OCI-M2 (cell line): ENCODE data around the gene TEX10.
"Not testable (repeated sequence)": the region's sequence is repeated elsewhere in the genome, so short reads cannot be mapped to it uniquely, and the experiment has no call there.

Source experiments
- DNase-seq: peaks from one replicate; lab custom pipeline; 2025; ENCODE audit not compliant: unreplicated experiment; lab: John Stamatoyannopoulos, UW

TEX10 gene

DNA sequence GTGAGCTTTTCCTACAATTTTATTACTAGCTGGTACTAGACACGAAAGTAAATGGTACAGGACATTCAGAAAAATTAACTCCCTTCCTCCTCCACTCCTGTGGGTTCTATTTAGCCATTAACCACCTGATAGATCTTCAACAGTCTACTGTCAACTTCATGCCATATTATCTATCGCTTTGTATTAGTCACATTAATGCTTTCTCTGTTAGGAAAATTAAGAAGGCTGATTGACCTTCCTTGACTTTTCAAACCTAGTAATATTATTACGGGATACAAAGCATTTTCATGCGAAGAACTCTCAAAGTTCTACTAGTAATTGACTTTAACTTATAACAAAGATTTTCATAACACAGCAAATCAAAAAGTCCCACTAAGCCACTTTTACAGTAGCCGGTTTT lies 1.2 kb downstream of the TEX10 start:
- DNase-seq, result no peak

DNA sequence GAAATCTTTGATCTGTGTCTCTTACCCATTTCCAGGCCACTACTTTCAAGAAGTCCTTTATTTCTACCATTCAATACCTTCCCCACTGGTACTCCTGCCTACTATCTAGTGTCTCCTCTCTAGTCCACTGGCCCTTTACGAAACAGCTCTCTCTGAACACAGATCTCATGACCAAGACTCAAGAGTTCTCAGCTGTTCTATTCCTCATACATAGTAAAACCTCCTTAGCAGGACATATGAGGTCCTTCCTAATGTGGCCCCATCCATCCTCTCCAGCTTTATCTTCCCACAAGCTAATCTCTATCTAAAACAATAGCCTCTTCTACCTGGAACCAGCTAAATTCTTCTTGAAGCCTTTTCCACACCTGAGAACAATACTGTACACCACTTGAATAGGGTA lies 2.6 kb downstream of the TEX10 start:
- no peak for DNase-seq

DNA sequence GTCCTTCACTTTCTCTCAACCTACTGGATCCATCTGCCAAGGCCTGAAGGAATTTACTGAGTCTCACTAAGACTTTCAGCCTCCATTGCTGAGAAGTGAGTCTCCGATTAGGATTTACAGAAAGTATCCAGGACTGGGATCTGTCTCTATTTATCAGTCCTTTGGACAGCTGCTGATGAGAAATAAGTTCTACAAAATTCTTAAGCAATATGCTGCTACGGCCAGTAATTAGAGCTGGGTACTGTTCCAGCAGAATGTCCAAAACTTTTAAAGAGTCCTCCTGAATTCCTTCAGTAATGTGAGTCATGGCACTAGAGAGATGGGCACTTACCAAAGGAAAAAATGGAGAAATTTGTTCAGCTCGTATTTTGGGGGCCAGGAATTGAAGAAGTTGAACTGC lies 5.9 kb downstream of the TEX10 start:
- DNase-seq, result no peak

DNA sequence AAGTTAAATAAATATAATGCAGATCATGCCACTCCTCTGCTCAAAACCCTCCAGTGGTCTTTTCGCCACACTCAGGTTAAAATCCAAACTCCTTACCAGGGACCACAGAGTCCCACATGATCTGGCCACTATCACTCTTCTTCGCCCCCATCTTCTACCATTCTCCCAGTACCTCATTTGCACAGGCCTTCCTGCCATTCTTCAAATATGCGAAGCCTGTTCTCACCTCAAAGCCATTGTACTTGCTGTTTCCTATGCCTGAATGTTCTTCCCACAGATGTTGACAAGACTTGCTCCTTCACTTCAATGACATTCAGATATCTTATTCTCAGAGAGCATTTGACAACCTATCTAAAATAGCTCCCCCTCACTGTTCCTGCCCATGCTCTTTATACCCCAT lies 10.9 kb downstream of the TEX10 start:
- DNase-seq, result no peak

DNA sequence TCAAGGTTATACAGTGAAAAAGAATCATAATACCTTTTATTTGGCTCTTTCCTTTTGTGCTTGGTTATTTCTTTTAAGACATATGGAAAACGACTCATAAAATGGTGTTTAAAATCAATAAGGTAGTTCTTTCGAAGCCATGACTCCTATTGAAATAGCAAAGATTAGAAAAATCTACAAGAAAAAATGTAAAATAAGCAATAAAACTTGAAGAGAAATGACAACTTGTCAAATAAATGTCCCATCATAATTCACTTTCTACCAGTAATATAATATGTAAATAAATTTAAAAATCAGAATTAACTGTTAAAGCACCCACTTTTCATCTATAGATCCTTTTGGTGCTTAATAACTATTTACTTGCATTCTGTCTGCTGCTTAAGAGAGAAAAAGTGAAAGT lies 12.5 kb downstream of the TEX10 start:
- no peak for DNase-seq

DNA sequence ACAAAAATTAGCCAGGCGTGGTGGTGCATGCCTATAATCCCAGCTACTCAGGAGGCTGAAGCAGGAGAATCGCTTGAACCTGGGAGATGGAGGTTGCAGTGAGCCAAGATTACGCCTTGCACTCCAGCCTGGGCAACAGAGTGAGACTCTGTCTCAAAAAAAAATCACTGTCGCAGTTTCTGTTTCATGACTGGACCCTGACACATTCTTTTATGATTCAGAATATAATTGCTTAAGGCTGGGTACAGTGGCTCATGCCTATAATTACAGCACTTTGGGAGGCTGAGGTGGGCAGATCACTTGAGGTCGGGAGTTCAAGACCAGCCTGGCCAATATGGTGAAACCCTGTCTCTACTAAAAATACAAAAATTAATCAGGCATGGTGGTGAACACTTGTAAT lies 14.0 kb downstream of the TEX10 start:
- not testable (repeated sequence) for DNase-seq

DNA sequence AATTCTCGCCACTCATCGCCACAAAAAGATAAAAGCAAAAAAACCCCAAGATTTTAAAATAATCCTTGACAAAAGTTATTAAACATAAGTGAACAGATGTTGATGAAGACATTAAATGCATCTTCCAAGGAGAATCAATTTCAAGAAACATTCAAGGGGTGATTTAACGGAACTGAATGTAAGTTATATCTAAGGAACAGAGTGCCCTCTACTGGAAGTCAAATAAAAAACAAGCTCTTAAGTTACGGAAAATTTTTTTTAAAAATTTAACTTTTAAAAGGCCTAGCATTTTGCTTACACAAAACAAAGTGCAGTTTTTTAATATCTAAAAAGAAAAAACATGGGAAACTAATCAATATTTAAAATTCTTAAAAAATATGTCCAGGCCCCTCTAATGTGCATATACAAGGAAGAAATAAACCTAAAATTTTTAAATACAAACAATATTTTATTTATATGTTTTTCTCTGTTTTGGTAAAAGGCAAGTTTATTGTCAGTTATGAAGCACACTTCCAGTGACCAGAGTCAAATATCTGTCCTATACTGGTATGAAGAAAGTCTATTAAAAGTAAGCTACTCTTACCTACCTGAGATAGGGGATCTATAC lies 28.0 kb downstream of the TEX10 start:
- no peak for DNase-seq

DNA sequence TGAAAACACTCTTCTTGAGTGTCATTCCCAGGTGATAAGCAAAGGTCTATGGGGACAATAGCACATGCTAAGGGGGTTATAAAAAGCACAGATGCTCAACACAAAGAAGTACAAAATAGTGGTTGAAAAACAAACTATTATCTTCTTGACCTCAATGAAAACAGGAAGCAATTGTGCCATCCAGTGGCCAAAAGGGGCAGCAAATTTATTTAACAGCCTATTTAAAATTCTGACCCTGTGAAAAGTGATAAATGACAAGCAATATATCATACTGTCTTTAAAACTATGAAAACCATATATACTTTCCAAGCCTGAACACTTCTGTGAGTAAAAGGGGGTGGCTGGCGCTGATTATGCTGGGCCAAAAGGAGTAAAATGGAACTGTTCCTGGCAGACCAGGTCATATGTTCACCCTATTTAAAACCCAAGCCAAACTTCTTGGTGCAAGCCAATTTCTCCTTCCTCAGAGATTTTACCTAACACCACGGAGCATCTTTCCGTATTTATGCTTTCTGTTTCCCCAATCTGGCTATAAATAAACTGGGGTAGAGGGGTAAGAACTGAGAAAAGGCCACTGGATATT lies 29.7 kb downstream of the TEX10 start:
- DNase-seq, result no peak

DNA sequence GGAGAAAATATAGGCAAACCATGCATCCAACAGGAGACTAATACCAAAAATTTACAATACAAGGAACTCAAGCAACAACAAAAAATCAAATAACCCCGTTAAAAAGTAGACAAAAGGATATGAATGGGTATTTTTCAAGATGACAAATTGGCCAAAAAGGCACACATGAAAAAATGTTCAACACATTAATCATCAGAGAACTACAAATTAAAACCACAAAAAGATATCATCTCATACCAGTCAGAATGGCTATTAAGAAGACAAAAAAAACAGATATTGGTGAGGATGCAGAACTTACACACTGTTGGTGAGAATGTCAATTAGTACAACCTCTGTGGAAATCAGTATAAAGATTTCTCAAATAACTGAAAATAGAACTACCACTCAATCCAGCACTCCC lies 35.0 kb downstream of the TEX10 start:
- no peak for DNase-seq

DNA sequence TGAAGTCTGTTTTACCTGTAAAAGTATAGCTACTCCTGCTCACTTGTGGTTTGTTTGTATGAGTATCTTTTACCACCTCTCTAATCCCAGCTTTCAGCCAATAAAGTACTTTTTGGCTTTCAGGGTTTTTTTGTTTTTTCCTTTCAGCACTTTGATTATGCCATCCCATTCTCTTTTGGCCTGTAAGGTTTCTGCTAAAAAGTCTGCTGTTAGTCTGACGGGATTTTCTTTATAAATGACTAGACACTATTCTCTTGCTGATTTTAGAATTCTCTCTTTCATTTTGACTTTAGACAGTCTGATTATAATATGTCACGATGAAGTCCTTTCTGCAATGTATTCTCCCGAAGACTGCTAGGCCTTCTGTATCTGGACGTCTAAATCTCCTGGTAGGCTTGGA lies 37.2 kb downstream of the TEX10 start:
- DNase-seq, result no peak

DNA sequence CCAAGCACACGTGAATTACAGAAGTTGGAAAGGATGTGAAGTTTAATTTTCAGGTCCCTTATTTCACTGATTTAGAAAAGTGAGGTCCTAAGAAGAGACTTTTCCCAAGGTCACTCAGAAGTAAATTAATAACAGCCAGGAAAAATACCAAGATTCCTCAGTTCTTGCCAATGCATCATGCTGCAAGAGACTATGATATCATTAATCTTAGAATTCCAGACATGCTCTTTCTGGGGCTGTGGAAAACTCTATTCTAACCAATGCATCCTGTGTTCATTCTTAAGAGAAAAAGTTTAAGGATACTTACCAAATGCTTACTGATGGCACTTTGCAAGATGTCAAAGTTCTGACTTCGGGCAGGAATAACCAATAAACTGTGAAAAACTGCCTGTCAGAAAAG lies 42.8 kb downstream of the TEX10 start:
- no peak for DNase-seq

DNA sequence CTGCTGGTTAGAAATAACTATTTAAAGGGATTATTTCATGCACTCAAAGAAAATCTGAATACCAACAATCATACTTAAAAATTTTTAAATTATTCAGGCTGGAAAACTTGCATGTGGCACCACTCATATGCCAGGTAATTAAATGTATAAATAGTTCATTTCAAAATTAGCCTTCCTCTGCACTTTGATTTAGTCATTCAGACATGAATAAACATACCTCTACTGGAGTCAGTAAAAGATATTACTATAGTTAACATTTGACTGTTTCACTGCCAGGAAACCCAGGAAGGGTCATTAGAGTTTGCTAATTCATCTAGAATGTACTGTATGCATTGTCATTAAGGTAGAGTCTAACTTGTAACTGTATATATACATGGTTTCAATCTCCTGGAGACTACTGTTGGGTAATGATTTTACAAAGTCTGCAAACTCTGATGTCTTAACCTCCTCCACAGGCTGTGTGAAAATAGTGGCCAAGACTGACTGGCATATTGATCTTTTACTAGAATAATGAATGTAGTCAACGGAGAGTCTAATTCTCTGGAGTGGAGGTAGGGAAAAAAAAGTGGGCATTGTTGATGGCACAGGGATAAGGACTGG lies 43.7 kb downstream of the TEX10 start:
- DNase-seq, result no peak

DNA sequence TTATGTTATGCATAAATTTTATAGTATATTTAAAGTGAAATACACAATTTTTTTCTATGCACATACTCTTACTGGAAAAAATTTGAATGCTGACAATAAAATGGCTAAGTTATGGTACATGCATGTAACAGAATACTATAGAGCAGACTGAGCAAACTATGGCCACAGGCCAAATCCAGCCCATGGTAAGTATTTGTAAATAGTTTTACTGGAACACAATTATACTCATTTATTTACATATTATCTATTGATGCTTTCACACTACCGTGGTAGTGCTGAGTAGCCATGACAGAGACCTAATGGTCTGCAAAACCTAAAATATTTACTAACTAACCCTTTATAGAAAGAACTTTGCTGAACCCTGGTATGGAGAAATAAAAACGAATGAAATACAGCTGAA lies 45.7 kb downstream of the TEX10 start:
- no peak for DNase-seq

DNA sequence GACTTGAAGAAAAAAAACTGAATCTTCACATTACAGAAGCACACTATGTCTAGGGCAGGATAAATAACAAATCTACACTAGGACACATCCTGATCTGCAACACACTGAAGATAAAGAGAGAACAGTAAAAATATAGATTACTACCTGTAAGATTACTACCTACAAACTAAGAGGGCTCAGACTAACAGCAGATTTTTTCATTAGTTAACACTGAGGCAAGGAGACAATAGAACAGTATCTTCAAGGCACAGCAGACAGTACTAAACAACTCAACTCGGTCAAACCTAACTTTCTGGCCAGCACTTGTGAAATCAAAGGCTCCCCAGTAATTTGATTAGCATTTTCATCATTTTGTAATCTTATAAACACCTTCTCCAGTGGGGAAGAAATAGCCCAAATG lies 46.5 kb downstream of the TEX10 start:
- no peak for DNase-seq

DNA sequence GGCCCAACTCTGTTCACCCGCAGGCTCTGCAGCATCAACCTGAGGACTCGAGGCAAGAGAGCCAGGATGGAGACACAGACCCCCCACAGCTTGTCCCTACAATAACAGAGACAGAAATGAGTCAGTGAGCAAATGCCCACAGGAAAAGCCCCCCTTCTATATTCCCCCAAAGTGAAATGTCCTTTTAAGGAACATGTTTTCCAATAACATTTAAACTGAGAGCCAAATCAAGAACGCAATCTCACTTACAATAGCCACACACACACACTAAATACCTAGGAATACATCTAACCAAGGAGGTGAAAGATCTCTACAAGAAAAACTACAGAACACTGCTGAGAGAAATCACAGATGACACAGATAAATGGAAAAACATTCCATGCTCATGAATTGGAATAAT lies 49.0 kb downstream of the TEX10 start:
- no peak for DNase-seq

DNA sequence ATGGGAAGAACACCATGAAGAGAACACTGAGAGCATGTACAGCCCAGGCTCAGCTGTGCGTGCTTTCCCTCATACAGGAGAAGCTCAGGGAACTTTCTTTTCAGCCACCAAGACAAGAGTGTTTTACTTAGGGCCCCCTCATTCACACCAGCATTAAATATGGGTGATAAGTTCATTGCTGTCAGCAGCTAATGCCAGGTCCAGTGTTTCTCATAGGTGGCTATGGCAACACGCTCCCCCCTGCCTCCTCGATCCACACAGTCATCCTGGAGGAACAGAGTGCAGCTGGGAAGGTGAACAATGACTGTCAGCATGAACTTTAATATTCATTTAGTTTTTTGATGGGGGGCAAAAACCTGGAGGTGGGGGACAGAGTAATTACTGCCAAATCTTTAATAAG lies 54.4 kb downstream of the TEX10 start:
- DNase-seq, result no peak

DNA sequence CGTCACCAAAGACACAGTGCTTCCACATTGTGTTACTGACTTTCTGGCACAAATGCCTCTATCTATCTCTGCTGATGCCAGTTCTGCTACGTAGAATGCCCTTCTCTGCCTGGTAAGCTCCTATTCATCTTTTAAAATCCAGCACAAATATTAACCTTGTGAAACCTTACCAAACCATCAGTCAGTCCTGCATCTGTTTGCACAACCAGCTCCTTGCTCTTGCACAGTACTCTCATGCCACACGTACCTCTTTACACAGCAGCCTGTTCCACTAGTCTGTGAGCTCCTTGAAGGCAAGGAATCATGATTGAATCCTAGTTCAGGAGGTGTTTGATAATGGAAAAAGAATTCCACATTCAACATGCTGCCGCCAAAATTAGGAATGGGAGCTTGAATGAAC lies 56.3 kb downstream of the TEX10 start:
- no peak for DNase-seq

DNA sequence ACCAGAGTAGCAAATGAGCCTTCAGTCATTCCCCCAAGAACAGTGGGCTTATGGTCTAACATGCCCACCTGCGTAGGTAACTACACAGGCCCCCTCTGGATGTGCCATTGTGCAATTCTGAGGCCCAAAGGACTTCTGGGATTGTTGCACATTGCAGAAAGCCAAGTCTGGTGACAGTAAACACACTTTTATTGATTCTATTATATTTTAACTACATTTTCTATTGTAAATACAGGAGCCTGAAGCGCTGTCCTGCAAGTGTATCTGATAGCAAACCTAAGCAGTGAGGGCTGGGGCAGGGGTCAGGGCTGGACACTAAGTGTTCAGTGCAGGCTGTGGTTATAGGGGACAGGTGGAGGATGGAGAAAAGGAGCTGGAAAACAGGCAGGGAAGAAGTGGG lies 57.5 kb downstream of the TEX10 start:
- DNase-seq, result no peak

DNA sequence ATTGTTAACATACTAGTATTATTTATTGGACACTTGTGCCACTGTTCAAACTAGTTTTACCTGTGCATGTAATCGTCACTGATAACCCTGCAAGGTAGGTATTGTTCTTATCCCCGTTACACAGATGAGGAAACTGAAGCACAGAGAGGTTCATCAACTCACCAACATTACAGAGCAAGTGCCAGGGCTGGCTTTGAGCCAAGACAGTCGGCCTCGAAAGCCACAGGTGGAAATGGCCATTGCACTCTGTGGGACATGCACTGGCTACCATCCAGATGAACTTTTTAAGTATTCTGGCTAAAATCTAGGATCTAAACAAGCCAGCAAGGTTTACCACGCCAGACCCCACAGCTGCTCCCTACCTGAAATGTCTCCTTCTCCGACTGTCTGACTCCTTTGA lies 57.9 kb downstream of the TEX10 start:
- DNase-seq, result no peak

DNA sequence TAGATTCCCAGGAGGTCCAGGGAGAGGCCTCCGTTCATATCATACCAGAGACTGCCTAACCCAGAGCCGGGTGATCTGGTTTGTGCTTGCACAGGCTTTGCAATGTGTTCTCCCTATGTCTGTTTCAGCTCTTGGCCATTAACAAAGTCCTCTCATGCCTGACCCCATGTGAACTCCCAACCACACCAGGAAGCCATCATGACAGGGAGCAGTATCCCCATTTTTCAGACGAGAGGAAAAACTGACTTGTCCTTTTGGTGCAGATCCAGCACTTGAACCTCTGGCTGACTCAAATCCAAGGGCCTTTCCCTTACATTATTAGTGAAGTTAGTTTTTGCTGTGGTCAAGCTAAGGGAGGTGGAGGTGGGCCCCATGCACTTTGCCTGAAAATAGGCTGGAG lies 58.4 kb downstream of the TEX10 start:
- DNase-seq, result no peak

DNA sequence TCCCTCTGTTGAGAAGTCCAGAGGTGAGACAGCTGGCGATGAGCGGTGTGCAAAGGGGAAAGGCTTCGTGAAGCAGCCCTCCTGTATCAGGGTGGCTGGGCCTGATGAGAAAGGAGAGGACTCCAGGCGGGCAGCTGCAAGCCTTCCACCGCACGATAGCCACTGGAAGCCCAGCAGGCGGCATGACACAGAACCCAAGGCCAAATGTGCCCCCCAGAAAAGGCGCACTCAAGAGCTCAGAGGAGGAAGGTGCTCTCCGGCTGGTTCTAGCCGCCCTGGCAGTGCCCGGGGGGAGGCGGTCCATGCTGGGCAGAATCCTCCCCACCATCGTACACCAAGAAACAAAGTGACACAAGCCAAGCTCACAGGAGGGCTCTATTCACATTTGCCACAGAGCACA lies 60.3 kb downstream of the TEX10 start:
- no peak for DNase-seq

DNA sequence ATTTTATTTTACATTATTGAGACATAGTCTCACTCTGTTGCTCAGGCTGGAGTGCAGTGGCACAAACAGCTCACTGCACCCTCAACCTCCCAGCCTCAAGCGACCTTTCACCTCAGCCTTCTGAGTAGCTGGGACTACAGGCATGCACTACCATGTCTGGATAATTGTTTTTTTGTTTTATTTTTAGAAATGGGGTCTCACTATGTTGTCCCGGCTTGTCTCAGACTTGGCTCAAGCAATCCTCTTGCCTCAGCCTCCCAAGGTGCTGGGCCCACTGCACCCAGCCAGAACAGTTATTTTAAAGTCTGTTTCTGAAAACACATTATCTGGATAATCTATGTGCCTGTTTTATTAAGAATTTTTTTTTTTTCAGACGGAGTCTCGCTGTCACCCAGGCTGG lies 62.0 kb downstream of the TEX10 start:
- no peak for DNase-seq

DNA sequence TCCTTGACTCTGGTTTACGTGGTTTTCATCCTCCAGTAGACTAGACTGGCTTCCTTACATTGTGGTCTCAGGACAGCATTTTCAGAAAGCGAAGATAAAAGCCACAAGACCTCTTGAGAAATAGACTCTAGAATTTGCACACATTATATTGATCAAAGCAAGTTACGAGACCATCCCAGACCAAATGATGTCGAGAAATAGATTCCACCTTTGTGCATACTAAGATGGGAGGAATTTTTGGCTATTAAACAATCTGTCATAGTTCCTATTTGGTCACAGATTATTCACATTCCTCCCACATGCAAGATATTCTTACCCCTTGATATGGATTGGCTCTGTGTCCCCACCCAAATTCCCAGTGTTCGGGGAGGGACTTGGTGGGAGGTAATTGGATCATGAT lies 65.6 kb downstream of the TEX10 start:
- no peak for DNase-seq
